D721Med (cell line): ENCODE results near the gene SPSB2.
"Not testable (repeated sequence)": the region's sequence is repeated elsewhere in the genome, so short reads cannot be mapped to it uniquely, and the experiment has no call there.

Experiments used
- DNase-seq: peaks from one replicate; pipeline ENCODE4 v3.0.0; 2011; ENCODE audit warnings: low spot score; ENCODE audit not compliant: insufficient read length
- FAIRE-seq: peaks from 2 replicates; lab custom pipeline; 2011; peaks lifted over from hg19 to GRCh38; lab: Jason Lieb, UNC
- TF ChIP-seq, protein P1 (sequence below): IDR thresholded peaks from 2 replicates; pipeline ENCODE4 v1.5.1; 2012; ENCODE audit warnings: mild to moderate bottlenecking, control low read depth; ENCODE audit not compliant: insufficient read depth; ENCODE audit errors: missing control alignments

SPSB2 gene

DNA sequence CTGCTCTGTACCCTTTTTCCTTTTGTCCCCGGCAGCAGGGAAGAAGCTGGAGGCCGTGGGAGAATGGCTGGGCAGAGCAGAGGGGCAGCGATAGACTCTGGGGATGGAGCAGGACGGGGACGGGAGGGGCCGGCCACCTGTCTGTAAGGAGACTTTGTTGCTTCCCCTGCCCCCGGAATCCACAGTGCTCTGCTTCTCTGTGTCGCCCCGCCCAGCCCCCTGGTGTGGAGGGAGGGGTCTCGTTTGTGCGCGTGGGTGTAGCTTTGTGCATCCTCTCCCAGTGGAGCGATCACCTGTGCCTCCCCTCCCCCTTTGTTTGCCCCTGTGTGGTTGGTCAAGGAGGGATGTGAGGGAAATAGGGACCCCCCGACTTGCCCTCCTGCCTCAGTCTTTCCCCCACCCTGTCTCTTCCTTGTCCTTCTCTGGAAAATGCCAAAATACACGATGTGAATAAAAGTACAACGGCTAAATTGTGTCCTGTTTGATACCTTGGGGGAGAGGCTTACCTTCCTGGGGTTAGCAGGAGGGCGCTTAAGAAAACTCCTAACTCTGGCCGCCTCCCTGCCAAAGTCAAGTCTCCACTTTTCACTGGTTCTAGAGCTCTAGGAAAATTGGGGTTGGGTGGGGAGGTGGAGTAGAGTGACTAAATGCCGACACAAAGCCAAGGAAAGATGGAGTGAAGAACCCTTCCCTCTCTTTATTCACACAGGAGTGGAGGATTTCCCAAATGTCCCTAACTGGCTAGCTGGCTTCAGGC lies 6.8 kb downstream of the SPSB2 start:
- FAIRE-seq (no peak), DNase-seq (no peak)
- TF ChIP-seq, protein P1, sequence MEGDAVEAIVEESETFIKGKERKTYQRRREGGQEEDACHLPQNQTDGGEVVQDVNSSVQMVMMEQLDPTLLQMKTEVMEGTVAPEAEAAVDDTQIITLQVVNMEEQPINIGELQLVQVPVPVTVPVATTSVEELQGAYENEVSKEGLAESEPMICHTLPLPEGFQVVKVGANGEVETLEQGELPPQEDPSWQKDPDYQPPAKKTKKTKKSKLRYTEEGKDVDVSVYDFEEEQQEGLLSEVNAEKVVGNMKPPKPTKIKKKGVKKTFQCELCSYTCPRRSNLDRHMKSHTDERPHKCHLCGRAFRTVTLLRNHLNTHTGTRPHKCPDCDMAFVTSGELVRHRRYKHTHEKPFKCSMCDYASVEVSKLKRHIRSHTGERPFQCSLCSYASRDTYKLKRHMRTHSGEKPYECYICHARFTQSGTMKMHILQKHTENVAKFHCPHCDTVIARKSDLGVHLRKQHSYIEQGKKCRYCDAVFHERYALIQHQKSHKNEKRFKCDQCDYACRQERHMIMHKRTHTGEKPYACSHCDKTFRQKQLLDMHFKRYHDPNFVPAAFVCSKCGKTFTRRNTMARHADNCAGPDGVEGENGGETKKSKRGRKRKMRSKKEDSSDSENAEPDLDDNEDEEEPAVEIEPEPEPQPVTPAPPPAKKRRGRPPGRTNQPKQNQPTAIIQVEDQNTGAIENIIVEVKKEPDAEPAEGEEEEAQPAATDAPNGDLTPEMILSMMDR = no peak

DNA sequence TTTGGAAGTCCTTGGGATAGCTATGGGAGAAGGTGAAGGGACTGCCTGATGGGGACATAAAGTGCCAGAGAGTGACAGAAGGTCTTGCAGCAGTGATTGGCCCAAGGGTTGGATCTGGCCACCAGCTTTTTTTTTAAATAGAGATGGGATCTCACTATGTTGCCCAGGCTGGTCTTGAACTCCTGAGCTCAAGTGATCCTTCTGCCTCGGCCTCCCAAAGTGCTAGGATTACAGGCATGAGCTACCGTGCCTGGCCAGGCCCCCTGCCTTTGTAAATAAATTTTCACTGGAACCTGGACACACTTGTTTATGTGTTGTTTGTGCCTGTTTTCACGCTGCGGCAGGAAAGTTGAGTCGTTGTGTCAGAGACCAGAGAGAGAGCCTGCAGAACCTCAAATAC lies 7.8 kb downstream of the SPSB2 start:
- not testable (repeated sequence) for DNase-seq, FAIRE-seq

DNA sequence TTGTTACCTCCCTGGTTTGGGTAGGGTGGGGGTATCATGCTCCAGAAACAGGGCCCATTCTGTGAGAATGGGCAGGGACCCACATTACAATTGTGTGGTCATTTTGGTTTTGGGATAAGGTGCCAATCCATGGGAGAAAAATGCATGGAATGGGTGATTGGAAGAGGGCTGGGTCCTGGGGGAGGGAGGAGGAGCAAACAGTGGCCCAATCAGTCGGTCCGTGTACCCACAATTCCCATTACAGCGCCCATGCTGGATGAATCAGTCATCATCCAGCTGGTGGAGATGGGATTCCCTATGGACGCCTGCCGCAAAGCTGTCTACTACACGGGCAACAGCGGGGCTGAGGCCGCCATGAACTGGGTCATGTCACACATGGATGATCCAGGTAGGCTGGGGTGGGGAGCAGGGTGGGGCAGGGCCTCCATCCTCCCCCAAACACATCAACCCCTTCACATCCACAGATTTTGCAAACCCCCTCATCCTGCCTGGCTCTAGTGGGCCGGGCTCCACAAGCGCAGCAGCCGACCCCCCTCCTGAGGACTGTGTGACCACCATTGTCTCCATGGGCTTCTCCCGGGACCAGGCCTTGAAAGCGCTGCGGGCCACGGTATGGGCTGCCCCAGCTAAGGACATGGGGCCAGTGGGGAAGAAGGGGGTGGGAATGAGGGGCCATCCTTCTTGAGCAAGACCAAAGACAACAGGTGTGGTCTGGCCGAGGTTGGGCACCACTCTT lies 9.3 kb downstream of the SPSB2 start:
- TF ChIP-seq, protein P1 = no peak
- FAIRE-seq (no peak), DNase-seq (no peak)

DNA sequence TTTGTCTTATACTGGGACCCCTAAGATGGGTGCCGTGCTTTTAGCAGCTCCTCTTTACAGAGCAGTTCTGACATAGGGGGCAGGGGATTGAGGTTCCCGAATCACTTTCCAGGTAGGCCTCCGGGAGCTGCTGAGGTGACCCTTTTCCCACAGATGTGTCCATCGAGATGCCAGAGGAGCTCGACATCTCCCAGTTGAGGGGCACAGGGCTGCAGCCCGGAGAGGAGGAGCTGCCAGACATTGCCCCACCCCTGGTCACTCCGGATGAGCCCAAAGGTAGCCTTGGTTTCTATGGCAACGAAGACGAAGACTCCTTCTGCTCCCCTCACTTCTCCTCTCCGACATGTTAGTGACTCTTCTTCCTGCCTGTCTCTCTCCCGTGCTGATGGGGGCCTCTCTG lies 10.1 kb downstream of the SPSB2 start:
- FAIRE-seq (no peak), DNase-seq (no peak)
- TF ChIP-seq, protein P1 = no peak

DNA sequence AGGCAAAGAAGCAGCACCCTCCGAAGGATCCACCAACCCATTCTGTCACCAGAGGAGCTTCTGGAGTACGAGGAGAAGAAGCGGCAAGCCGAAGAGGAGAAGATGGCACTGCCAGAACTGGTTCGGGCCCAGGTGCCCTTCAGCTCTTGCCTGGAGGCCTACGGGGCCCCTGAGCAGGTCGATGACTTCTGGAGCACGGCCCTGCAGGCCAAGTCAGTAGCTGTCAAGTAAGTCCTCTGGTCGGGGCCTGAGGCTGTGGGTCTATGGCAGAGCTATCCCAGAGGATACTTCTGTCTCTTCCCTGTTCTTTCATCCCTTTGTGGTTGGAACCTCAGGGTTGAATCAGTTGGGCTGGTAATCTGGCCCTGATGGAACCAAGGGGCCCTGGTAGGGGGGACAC lies 11.7 kb downstream of the SPSB2 start:
- DNase-seq (no peak), FAIRE-seq (no peak)
- TF ChIP-seq, protein P1 = no peak

DNA sequence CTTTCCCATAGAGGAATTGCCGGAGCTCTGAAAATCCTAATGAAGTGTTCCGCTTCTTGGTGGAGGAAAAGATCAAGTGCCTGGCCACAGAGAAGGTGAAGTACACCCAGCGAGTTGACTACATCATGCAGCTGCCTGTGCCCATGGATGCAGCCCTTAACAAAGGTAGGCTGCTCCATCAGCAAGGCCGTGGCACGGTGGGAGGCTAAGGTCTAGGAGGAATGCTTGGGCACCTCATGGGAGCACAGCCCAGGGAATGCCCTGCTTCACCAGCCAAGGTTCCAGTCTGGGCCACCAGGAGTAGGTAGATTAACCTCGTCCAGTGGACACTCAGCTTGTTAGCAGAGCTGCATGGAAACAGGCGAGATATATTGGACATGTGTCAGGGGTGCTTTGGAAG lies 12.2 kb downstream of the SPSB2 start:
- FAIRE-seq (no peak), DNase-seq (no peak)
- TF ChIP-seq, protein P1 = no peak

DNA sequence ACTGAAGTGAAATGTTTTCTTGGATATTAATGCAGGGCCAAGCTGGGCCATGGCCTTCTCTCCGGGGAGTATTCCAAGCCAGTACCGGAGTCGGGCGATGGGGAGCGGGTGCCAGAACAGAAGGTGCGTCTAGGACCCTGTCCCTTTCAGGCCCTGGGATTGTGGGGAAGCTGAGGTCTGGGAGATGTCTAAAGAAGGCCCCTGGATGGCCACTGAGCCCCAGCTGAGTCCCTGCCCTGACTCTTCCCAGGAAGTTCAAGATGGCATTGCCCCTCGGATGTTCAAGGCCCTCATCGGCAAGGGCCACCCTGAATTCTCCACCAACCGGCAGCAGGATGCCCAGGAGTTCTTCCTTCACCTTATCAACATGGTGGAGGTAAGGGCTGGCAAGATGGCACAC lies 13.0 kb downstream of the SPSB2 start:
- FAIRE-seq = no peak
- TF ChIP-seq, protein P1 = no peak

More for the DNA sequence above, 13.0 kb downstream of the SPSB2 start:
- DNase-seq = no peak
